ENCODE results near the gene BMPR2.
"Not testable (repeated sequence)": the region's sequence is repeated elsewhere in the genome, so short reads cannot be mapped to it uniquely, and the experiment has no call there.

Gene BMPR2

DNA sequence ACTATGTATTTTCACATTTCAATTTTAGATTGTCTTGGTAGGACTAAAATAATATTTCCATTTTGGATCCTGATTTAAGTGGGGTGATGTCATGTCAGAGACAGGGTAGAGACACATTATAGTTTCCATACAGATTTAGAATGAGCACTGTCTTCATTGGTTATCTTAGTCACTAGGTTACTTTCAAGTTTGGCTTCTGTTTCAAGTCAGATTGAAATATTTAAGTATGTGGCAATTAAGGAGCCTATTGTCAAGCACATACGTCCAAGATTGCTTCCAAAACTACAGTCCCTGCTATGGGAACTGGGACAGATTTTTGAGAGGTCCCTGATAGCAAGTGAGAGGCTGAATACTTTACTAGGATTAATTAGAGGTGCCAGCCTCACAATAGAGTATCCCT lies 169.4 kb downstream of the BMPR2 start:
- no peak for DNase-seq

DNA sequence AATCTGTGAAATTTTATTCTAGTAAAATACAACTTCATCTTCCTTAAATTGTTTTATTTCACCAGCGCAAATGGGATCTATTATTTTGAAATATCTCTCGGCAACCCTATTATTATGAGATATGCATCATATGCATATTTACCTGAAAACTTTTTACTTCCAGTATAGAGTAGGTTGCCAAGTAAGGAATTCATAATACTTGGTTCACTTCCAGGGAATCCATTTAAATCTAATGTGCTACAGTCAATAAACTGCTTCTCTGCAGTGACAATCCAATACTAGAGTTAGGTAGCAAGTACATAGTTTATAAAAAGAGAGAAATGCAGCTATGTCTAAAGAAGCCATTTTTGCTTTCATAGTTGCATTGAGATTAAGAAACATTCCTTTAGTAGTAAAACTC lies 169.8 kb downstream of the BMPR2 start:
- no peak for DNase-seq

DNA sequence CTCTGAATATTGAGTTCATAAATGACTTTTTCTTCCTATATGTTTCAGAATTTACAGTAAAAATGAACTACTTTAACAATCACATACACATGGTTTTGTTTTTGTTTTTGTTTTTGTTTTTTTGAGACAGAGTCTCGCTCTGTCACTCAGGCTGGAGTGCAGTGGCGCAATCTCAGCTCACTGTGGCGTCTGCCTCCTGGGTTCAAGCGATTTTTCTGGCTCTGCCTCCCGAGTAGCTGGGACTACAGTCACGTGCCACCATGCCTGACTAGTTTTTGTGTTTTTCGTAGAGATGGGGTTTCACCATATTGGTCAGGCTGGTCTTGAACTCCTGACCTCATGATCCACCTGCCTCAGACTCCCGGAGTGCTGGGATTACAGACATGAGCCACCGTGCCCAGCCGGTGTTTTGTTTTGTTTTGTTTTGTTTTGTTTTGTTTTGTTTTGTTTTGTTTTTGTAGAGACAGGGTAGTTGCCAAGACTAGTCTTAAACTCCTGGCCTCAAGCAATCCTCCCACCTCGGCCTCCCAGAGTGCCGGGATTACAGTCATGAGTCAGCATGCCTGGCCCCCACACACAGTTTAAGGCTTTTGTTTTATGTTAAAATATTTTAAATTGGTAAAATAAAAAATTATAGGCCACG lies 170.5 kb downstream of the BMPR2 start:
- not testable (repeated sequence) for DNase-seq

DNA sequence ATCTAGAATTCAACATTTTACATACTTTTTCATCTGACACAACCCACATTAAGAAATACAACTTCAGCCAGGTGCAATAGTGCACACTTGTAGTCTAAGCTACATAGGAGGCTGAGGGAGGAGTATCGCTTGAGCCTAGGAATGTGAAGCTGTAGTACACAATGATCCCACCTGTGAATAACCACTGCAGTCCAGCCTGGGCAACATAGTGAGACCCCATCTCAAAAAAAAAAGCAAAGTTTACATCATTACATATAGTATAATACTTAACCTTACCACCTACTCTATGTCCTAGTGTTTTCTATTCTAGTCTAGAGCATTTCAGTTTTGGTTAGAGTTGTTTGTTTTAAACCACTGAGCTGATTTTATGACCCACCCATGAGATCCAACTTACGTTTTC lies 172.1 kb downstream of the BMPR2 start:
- DNase-seq, result no peak

DNA sequence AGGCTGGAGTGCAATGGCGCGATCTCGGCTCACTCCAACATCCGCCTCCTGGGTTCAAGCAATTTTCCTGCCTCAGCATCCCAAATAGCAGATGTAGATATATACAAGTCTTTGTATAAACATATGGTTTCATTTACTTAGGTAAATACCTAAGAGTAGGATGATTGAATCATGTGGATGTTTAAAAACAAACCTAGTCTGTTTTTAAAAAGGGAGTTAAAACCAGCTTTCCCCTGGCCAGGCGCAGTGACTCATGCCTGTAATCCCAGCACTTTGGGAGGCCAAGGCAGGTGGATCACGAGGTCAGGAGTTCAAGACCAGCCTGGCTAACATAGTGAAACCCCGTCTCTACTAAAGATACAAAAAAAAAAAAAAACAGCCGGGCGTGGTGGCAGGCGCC lies 174.9 kb downstream of the BMPR2 start:
- DNase-seq, result not testable (repeated sequence)

DNA sequence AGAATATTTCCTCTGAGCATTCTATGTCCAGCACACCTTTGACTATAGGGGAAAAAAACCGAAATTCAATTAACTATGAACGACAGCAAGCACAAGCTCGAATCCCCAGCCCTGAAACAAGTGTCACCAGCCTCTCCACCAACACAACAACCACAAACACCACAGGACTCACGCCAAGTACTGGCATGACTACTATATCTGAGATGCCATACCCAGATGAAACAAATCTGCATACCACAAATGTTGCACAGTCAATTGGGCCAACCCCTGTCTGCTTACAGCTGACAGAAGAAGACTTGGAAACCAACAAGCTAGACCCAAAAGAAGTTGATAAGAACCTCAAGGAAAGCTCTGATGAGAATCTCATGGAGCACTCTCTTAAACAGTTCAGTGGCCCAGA lies 179.2 kb downstream of the BMPR2 start:
- no peak for DNase-seq

- no peak for DNase-seq
These were observed 184.1 kb downstream of the BMPR2 start for GRCh38 chr2:202560200-202560599.

GRCh38 chr2:202564226-202564625 lies 188.1 kb downstream of the BMPR2 start:
- DNase-seq, result no peak

DNA sequence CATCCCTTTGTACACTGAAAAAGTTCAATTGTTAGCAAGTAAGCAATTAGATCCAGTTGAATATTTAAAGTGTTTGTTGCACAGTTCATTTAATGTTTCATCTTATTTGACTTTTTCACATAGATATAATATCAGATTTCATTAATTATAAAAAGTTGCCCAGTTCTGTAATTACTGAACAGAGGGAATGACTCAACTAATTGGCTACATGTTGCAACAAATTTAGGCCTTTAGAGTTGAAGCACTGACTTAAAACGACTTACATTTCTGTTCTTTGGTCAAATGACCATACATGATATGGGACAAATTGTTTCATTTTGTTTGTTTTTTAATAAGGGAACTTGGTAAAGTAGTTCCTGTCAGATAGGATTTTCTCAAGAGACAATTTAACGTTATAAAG lies 190.2 kb downstream of the BMPR2 start:
- DNase-seq, result no peak

- DNase-seq, result no peak
These were observed 198.4 kb downstream of the BMPR2 start for GRCh38 chr2:202574541-202574940.

DNA sequence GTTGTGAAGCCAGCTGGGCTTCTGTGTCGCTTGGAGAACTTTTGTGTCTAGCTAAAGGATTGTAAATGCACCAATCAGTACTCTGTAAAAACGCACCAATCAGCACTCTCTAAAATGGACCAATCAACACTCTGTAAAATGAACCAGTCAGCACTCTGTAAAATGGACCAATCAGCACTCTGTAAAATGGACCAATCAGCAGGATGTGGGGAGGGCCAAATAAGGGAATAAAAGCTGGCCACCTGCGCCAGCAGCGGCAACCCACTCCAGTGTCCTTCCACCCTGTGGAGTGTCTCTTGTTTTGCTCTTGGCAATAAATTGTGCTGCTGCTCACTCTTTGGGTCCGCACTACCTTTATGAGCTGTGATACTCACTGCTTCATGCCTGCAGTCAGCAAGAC lies 199.1 kb downstream of the BMPR2 start:
- DNase-seq, result not testable (repeated sequence)

- DNase-seq, result no peak
These were observed 201.4 kb downstream of the BMPR2 start for GRCh38 chr2:202577250-202578183.

- DNase-seq, result not testable (repeated sequence)
These were observed 206.7 kb downstream of the BMPR2 start for GRCh38 chr2:202582846-202583245.

DNA sequence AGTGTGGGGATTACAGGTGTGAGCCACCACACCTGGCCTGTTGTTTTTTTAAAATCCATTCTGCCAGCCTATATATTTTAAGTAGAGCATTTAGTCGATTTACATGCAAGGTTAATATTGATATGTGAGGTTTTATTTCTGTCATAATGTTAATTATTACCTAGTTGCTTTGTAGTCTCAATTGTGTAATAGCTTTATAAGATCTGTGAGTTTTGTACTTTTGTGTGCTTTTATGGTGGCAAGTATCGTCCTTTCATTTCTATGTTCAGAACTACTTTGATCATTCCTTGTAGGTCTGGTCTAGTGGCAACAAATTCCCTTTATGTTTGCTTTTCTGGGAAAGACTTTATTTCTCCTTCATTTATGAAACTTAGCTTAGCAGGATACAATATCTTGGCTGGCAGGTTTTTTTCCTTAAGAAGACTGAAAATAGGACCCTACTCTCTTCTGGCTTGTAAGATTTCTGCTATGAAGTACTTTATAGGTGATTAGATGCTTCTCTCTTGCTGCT lies 207.6 kb downstream of the BMPR2 start:
- no peak for DNase-seq

DNA sequence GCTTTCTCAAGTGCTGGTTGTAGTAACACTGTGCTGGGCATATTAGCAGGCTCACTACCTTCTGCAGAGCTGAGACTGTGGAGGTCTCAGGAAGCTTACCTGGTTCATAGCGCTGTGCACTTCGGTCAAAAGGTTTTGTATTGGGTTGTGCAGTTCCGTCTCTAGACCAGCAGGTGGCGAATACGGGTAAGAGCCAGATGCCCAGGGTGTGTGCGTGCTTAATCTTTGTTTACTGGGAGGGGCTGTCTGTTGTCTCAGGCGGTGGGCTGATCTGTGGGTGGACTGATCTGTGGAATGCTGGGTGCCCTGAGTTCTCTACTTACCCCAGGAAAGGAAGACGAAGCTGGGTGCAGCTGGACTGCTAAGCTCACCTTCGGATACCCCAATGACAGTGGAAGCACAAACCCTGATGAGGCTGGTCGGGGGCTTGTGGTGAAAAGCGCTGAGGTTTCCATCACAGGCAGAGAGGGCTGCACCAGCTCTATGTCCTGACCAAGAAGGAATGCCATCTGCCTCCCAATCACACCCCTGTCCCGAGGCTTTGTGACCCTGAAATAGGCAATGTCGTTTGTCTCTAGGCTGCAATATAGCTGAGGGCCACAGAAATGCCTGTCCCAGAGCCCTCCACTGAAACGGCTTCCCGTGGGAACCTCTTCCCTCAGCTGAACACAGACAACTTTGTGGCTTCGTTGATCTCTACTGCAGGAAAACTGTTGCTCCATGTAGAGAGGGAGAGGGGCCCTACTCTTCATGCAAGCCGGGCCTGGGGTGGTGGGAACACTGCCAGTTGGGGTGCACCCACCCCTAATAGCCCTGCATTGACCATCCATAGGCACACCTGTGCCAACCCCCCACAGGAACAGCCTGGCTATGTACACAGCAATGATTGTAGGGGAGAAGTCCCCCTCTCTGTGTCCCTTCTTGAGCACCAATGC lies 212.8 kb downstream of the BMPR2 start:
- DNase-seq, result no peak

- no peak for DNase-seq
These were observed 213.4 kb downstream of the BMPR2 start for GRCh38 chr2:202589582-202589949.

DNA sequence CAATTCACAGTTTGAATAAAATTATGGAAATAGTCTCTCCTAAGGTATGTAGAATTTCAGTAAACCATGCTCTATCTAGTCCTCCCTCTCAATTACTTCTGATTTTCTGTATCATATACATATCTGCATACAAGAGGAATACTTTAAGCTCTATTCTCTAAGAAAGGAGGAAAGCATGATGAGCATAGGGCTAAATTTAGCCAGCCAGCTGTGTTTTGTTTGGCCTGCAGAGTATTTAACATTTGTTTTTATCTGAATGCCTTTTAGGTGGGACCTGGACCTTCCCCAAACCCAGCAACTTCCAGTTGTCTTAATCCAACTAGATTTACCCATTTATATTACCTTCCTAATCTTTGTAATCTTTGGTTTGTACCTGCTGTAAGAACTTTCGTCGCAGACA lies 216.4 kb downstream of the BMPR2 start:
- DNase-seq, result no peak

- no peak for DNase-seq
These were observed 223.0 kb downstream of the BMPR2 start for GRCh38 chr2:202599105-202599504.

- no peak for DNase-seq
These were observed 223.8 kb downstream of the BMPR2 start for GRCh38 chr2:202599911-202600310.

DNA sequence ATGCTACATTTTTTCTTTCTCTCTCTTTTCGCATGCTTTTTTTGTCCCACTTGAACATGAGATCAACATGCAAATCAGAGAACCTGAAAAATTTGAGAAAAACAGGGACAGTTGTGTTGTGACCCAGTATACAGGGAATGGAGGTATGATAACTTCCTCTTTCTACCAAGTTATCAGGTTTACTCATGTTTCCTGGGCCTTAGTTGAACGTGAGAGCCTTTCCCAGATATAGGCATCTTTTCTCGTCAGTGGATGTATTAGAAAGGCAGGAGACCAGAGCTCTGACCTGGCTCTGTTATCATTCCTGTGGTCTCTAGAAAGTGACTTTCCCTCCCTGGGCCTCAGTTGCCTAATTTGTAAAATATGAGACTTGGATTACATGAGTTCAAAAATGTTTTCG lies 228.6 kb downstream of the BMPR2 start:
- DNase-seq, result no peak

- no peak for DNase-seq
These were observed 229.0 kb downstream of the BMPR2 start for GRCh38 chr2:202605174-202605573.

DNA sequence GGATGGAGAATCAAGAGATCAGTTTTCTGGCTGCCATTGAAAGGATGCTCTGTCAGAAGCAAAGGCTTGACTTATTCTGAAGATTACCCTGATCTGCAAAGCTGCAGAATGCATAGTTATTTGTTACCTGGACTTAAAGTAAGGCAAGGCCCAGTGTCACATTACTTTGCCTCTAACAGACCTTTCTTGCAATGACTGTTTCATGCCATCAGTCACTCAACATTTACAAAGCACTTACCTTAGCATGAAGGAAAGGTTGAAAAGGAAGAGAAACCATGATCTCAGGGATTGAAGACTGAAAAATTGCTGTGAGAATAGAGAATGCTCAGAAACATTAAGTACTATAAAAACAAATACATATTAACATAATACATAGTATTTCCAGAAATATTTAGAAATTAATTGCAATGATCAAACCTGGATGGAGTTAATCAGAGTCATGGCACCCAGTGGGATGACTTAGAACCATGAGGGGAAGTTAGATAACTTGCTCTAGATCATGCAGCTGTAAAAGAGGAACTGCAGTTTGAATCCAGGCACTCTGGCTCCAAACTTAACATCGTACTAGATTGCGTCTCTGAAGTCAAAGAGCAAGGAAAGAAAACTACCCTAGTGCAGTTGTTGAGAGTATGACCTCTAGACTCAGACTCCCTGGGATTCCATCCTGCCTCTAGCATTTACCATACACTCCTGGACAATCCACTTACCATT lies 232.2 kb downstream of the BMPR2 start:
- DNase-seq, result no peak

Measured in GOT3 (cell line).